DLD1 (cell line): Measurements from ENCODE around the gene MARVELD1.
"Not testable (repeated sequence)": the region's sequence is repeated elsewhere in the genome, so short reads cannot be mapped to it uniquely, and the experiment has no call there.

Experiments used
- in situ Hi-C: cut with HindIII; loops from 2 replicates; pipeline ENCODE4 v1.10.0; 2017; ENCODE audit warnings: low sequenced_read_pairs

MARVELD1 gene

GRCh38 chr10:97689559-97690020 lies 23.9 kb upstream of the MARVELD1 start:
- in situ Hi-C loops: no loop called here

- in situ Hi-C loops: no loop called here
These were observed 23.4 kb upstream of the MARVELD1 start for GRCh38 chr10:97690133-97690532.

GRCh38 chr10:97698072-97698655 lies 15.4 kb upstream of the MARVELD1 start:
- in situ Hi-C loops: not testable (repeated sequence)

DNA sequence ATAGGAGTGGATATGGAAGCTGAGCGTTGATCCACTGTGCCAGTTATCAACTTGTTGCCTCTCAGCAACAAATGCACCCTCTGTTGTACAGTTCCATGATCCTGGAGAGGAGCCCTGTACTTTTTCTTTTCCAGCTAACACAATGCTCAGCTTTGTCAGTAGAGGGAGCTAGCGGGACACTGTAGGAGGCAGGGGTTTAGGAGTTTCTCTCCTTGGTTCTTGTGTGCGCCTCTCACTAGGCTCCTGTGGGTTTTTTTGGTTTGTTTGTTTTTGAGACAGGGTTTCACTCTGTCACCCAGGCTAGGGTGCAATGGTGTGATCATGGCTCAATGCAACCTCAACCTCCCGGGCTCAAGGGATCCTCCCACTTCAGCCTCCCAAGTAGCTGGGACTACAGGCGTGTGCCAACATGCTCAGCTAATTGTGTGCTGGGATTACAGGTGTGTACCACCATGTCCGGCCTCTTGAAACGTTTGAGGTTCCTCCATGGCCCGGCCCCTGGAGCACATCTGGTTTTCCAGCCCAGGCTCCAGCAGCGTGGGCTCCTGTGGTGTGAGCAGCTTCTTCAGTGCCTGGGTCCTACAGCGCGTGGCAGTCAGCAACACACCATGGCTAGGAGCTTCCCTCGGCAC lies 12.0 kb upstream of the MARVELD1 start:
- in situ Hi-C loops: no loop called here

DNA sequence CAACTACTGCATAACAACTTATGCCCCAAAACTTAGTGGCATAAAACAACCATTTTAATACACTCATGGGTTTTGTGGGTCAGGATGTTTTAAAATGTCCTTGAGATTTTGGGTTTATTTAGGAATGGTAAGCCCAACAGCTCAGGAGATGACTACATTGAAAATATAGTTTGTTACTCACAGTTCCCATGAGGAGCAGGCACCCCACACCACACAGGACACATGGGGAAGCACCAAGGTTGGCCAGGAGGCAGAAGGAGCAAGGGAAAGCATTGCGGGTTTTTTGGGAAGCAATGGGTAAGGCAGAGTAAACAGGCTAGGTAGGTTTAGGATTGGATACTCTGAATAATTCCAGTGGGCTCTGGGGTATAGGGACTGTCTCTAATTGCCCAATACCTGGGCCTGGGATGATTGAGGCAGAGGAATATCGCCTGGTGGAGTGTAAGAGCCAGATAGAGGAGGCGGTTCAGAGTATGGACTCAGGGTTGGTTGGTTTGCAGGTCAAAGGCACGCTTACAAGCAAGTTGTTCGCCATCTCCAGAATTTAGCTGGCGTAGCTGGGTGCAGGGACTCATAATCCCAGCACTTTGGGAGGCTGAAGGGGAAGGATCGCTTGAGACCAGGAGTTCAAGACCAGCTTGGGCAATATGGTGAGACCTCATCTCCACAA lies 10.0 kb upstream of the MARVELD1 start:
- in situ Hi-C loops: no loop called here

GRCh38 chr10:97704341-97704740 lies 9.2 kb upstream of the MARVELD1 start:
- in situ Hi-C loops: no loop called here

DNA sequence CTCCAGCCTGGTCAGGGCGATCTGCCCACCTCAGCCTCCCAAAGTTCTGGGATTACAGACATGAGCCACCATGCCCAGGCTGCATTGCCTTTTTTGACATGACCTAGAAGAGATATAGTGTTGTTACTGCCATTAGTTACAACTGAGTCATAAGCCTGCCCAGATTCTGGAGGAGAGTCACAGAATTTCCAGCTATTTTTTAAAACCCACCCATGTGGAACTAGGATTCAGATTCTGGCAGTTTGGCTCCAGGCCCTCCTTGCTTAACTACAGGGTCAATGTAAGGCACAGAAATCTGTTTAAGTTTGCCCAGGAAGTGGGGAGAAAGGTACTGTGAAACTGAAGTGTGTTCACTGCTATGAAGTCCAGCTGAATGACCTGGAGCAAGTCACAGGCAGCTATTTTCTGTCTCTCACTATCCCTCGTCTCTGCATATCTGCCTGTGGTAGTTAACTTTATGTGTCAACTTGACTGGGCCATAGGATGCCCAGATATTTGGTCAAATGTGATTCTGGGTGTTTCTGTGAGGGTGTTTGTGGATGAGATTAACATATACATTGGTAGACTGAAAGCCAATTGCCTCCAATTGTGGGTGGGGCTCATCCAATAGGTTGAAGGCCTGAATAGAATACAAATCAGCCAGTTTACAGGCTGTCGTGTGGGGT lies 8.4 kb upstream of the MARVELD1 start:
- in situ Hi-C loops: no loop called here

DNA sequence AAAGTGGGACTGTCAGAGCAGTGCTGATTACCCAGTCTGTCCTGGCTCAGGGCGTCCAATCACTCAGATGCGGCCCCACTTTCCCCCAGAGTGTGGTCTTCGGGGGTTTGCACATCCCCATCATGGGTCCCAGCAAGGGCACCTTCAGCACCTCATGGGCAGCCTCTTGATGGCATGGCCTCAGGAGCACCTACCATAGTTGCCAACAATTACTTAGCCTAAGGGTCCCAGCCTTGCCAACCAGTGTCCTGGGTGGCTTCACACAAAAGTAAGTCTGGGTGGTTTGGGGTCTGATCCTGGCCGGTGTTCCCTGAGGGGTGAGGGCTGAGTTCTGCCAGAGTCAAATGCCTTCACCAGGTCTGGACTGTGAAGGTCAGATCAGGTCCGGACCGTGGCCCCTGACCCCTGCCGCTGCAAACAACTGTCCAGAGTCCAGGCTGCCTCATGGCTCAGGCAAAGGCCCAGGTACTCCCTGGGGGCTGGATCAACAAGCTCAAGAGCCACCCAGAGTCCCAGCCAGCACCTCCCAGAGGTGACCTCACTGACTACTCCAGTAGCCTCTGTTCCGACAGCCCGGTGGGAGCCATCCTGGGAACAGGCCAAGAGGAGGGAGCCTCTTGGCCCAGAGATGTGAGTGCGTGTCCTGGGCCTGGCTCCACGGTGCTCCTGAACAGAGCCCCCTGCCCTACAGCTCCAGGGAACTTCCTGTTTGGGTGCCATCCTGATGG lies 6.2 kb upstream of the MARVELD1 start:
- in situ Hi-C loops: no loop called here

DNA sequence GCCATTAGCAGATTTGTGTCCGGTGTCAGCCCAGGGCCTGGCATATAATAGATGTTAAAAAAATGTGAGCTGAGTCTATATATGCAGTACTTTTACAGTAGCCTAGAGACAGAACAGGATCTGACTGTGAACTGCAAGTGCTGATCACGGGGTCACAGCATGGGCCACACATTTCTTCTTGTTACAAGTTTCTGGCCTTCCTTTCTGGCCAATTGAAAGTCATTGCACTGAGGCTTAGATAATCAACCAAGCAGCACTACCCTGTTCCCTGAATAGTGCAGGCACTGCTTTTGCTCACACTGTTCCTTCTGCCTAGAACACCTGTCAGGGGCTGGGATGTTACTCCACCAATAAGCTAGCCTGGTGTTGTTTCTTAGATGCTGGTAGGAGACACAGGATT lies 5.4 kb upstream of the MARVELD1 start:
- in situ Hi-C loops: no loop called here

DNA sequence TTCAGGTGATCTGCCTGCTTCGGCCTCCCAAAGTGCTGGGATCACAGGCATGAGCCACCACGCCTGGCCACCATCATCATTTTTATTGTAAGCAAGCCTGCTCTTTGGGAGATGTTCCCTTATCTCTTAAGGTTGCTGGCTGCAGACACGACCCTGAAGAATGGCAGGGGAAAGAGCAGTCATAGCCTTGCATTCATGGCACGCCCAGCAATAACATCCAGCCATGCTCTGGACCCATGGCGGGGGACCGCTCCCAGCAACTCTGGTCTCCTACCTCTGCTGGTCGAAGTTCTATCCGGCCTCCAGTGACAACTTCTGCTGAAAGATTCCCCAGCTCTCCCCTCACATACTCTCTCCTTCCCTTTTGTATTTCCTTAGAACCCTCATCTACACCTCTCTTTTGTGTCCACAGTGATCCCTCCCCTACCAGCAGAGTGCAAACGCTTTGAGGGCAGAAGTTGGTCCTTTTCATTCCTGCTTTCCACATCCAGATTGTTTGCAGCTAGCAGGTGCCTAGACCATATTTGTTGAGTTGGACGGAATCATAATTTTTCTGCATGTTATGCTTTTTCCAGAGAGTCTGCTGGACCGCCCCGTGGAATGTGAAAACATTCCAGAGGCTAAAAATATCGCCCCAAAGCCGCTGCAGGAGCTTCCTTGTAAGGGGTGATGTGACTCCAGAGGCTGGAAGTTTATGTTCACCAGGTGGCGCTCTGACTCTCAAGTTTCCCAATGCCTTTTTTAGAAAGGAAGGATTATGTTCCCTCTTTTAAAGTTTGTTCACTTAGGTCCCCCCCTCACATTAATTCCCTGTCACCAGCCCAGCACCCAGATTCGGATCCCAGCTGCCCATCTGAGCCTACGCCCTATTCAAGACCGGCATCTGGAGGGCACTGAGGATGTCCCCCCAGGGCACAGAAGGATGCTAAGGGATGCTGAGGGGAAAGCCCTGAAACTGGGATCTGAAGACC lies 4.3 kb upstream of the MARVELD1 start:
- in situ Hi-C loops: no loop called here

DNA sequence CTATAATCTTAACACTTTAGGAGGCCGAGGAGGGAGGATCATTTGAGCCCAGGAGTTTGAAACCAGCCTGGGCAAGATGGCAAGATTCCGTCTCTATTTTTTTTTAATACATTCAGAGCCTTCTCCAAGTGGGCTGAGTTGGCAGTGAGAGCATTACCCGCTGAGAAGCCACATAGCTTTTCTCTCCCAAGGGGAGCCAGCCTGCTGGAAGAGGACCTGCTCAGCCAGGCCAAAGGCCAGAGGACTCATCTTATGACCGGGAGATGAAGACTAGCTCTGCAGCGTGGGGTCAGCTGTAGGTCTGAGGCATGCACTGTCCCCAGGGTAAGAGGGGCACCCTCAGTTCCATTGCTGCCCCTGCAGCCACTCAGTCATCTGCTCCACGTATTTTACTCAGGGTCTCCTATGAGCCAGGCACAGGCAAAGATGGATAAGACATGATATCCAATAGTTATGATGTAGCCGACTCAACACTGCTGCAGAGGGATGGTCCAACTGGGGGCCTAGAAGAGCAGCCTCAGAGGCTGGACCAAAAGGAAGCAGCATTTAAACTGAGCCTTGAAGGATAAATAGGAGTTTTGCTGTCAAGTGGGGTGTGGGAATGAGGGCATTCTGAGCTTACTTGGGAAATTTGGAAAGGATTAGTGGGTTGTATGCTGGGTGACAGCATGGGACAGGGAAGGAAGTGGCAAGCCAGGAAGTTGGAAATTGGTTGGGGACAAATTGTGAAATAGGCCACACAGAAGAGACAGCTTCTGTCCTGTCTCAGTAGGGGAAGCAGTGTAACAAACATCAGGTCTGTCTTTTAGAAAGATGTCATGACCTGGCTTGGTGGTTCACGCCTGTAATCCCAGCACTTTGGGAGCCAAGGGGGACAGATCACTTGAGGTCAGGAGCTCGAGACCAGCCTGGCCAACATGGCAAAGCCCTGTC lies 1.6 kb upstream of the MARVELD1 start:
- in situ Hi-C loops: no loop called here

- in situ Hi-C loops: no loop called here
These were observed 383 bp downstream of the MARVELD1 start for GRCh38 chr10:97713826-97714400.

DNA sequence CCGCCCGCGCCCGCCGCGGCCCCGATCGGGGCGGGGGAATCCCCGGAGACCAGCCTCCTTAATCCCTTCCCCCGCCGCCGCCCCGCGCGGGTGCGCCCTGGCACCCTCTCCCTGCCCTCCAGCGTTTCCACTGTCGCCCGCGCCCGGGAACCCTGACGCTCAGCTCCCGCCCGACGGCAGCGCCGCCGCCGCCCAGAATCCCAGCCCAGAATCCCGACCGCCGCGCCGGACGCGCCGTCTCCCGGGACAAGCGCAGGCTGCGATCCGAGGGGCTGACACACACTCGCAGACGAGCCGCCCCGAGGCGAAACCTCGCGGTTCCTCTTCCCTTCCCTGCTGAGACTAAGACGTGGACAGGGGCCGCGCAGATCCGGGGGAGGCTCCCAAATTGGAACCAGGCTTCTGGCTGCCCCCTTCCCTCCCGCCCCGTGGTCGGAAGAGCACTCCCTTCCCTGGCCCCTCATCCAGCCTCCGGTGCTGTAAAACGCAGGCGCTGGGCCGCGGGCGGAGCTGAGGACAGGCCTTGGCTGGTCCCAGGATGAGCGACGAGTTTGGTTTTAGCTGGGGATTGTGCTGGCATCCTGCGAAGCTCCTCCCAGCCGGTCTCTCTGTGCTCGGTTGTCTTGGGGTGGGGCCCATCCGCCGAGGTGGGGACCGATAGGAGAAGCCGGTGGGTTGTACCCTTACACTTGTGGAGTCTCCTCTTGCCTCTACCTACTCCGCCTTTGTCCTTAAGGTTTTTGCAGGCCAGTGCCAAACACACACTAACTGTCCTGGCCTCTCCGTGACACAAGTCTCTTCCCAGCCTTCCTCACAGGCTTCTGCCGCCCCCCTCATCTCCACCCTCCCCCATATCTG lies 1.1 kb downstream of the MARVELD1 start:
- in situ Hi-C loops: no loop called here

DNA sequence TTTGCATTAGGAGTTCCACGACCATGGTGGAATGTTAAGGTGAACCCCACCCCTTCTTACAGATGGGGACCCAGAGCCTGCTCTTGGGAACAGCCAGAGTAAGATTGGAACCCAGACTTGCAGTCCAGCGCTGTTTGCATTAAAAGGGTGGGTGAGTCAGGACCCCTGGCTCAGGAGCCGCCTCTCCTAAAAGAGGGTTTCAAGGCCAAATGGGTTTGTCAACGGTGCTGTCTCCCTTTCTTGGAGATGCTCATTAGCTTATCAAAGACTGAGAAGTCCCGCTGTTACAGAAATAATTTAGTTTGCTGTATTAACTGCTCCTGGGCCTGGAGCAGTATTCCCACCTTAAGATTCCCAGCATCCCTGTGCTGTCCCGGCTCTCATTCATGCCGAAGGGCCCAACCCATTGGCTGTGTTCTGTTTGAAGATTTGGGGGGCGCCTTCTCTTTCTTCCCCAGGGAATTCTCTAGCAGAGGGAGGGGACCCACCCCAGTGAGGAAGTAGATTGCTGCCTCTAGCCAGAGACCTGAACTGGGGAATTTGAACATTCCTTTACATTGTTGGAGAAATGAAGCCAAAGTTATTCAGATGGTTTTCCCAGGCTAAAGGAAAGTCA lies 1.8 kb downstream of the MARVELD1 start:
- in situ Hi-C loops: no loop called here

DNA sequence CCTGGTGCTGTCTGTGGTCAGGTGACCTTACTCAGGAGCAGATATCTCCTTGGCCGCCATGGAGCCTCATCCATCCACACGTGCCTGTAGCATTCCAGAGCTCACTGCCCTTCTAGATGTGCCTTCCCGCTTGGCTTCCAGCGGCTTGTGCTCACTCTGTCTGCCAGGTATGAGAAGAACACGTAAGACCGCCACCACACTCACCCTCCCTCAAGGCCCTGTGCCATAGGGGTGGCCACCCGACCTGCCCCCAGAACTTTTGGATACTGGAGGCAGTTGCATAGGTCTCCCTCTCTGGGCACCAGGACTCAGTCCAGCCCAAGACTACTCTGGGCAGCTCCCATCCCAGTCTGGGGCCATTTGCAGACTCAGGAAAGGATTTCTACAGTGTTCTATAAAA lies 4.1 kb downstream of the MARVELD1 start:
- in situ Hi-C loops: no loop called here

DNA sequence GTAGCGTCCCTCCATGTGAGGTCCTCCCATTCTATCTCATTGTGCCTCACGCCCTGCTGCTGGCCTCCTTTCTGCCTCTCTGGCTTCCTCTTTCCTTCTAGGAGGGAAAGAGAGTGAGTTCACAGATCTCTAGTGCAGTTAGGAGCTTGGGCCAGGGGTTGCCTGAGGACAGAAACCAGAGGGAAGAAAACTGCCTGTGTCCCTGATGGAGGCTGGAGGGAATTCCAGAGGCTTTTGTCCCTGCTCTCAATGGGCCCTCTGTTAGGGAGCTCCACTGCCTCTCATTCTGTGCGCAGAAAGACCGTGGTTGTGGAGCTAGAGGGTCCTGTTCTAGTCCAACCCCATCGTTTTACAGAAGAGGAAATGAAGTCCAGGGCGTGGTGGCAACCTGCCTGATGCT lies 4.6 kb downstream of the MARVELD1 start:
- in situ Hi-C loops: no loop called here

GRCh38 chr10:97718659-97719142 lies 5.2 kb downstream of the MARVELD1 start:
- in situ Hi-C loops: no loop called here
